OCI-LY1 (cell line): Measurements from ENCODE around the gene DUSP5.

Source experiments
- CTCF ChIP-seq: fragments of 200-600 bp; sonication (generic), shearing (Covaris generic); IDR thresholded peaks from 2 replicates; pipeline ENCODE4 v1.5.1; 2017; ENCODE audit warnings: mild to moderate bottlenecking, antibody characterized with exemption, low read length, moderate library complexity, mixed read lengths
- EZH2 ChIP-seq: fragments of 200-600 bp; sonication (generic), shearing (Covaris generic); IDR thresholded peaks from 2 replicates; pipeline ENCODE4 v1.8.0; 2017; ENCODE audit warnings: borderline replicate concordance, mixed run types, mild to moderate bottlenecking, antibody characterized with exemption, low read length, moderate library complexity, mixed read lengths

GRCh38 chr10:110539091-110539490 is 41.4 kb downstream of the DUSP5 start:
- no peak for TF ChIP-seq CTCF
- TF ChIP-seq EZH2, result no peak
